Uterus (tissue), 4 donors: ENCODE results near the gene FASTKD2. TPM values are rescaled to one million over a fixed set of nuclear protein-coding genes. Genes with fewer than 3 reads are reported as not detected.

Experiments used
- DNase-seq, 2 donors: peaks; one replicate each; pipeline ENCODE4 v3.0.0-alpha.2; 2019 to 2020
- H3K27ac ChIP-seq, 2 donors: fragments of 200-600 bp; sonication (generic); 1 replicate in 1 of 2; 2 replicates in 1 of 2; pipeline ENCODE4 v1.5.1; 2016 to 2018
- H3K27me3 ChIP-seq, 2 donors: fragments of 200-600 bp; sonication (generic); one replicate each; pipeline ENCODE4 v1.5.1; 2018 to 2019; ENCODE audit warnings: control low read depth in 1 of 2
- H3K36me3 ChIP-seq, 2 donors: fragments of 200-600 bp; sonication (generic); one replicate each; pipeline ENCODE4 v1.5.1; 2019; ENCODE audit warnings: control low read depth in 1 of 2
- H3K4me1 ChIP-seq, 2 donors: fragments of 200-600 bp; sonication (generic); one replicate each; pipeline ENCODE4 v1.5.1; 2018 to 2019; ENCODE audit warnings: control low read depth in 1 of 2
- H3K4me3 ChIP-seq, 2 donors: fragments of 200-600 bp; sonication (generic); 1 replicate in 1 of 2; 2 replicates in 1 of 2; pipeline ENCODE4 v1.5.1; 2018 to 2019; ENCODE audit warnings: mild to moderate bottlenecking in 1 of 2
- H3K9me3 ChIP-seq, 2 donors: fragments of 200-600 bp; sonication (generic); one replicate each; pipeline ENCODE4 v1.5.1; 2019; ENCODE audit warnings: control low read depth in 1 of 2
- POLR2A ChIP-seq, 2 donors: fragments of 450-650 bp; IDR thresholded peaks; one replicate each; pipeline ENCODE4 v1.6.1; 2016; ENCODE audit warnings: antibody characterized with exemption in 2 of 2, mild to moderate bottlenecking in 1 of 2, moderate library complexity in 1 of 2
- intact Hi-C: fragments of 100-400 bp; cut with DNase I; formaldehyde crosslinking; loops from one replicate; pipeline ENCODE4 v1.15.1; 2023; ENCODE audit warnings: low total_unique reads
- total RNA-seq, 4 donors: library from RNA; depleted of rRNA in 3 of 4; stranded (reverse); fragments of >200 nt in 3 of 4; gene quantifications; one replicate each; pipeline versions ENCODE4 v1.1.0 to v1.2.4, GENCODE V29; 2014 to 2023
- TF ChIP-seq, protein P1 (sequence below), 4 experiments: fragments of 200-600 bp in 2 of 4; fragments of 450-650 bp in 2 of 4; sonication (generic) in 2 of 4; IDR thresholded peaks; one replicate each; pipeline ENCODE4 v1.5.1; 2016 to 2019; ENCODE audit warnings: antibody characterized with exemption in 4 of 4, mild to moderate bottlenecking in 2 of 4, moderate library complexity in 1 of 4
- donor health status: DM: yes; HTN: yes; CAD: no.

FASTKD2 gene
- total RNA-seq, 4 donors from 2014 or later: 13.3 to 77.4 (median 39.1) TPM

GRCh38 chr2:206740800-206741199, 24.6 kb upstream of the FASTKD2 start:
- no peaks in the 10 kb centered on the region for H3K27me3 ChIP-seq
- H3K36me3 ChIP-seq: no peaks in the 10 kb centered on the region
- DNase-seq: no peak
- H3K27ac ChIP-seq: no peak overlapping the region
- H3K4me3 ChIP-seq: no peak overlapping the region
- TF ChIP-seq, protein P1, sequence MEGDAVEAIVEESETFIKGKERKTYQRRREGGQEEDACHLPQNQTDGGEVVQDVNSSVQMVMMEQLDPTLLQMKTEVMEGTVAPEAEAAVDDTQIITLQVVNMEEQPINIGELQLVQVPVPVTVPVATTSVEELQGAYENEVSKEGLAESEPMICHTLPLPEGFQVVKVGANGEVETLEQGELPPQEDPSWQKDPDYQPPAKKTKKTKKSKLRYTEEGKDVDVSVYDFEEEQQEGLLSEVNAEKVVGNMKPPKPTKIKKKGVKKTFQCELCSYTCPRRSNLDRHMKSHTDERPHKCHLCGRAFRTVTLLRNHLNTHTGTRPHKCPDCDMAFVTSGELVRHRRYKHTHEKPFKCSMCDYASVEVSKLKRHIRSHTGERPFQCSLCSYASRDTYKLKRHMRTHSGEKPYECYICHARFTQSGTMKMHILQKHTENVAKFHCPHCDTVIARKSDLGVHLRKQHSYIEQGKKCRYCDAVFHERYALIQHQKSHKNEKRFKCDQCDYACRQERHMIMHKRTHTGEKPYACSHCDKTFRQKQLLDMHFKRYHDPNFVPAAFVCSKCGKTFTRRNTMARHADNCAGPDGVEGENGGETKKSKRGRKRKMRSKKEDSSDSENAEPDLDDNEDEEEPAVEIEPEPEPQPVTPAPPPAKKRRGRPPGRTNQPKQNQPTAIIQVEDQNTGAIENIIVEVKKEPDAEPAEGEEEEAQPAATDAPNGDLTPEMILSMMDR (IDR thresholded peaks at IDR 0.05): no peak
- no peak for TF ChIP-seq POLR2A (IDR thresholded peaks at IDR 0.05)
- no peaks in the 10 kb centered on the region for H3K9me3 ChIP-seq
- intact Hi-C loops: no loop called here
- H3K4me1 ChIP-seq: no peaks in the 10 kb centered on the region

DNA sequence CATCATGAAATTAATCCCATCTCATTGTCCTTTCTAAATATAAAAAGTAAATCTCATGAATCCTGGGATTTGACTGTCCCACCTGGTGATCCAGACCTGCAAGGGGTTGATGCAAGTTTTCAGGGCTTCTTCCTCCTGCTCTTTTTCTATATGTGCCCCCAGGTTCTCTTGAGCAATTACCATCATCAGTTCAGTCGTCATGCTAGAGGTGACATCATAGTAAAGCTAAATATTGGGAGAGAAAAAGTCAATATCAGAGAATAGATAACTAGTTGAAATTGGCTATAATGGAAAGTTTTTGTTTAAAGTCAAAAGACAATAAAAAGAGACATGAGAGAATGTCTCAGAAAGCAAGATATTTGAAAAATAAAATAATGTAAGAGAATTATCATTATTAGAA, 8.6 kb upstream of the FASTKD2 start:
- H3K4me3 ChIP-seq: no peak overlapping the region
- intact Hi-C loops: no loop called here
- DNase-seq: no peak
- no peak overlapping the region for H3K27ac ChIP-seq
- no peaks in the 10 kb centered on the region for H3K36me3 ChIP-seq
- H3K4me1 ChIP-seq: no peaks in the 10 kb centered on the region
- H3K27me3 ChIP-seq: no peaks in the 10 kb centered on the region
- TF ChIP-seq, protein P1 (IDR thresholded peaks at IDR 0.05): no peak
- TF ChIP-seq POLR2A (IDR thresholded peaks at IDR 0.05): no peak
- H3K9me3 ChIP-seq: no peaks in the 10 kb centered on the region

- no peak for DNase-seq
- Histone ChIP-seq H3K9me3 (no peaks in the 10 kb centered on the region), H3K36me3 (no peaks in the 10 kb centered on the region), H3K27me3 (no peaks in the 10 kb centered on the region), H3K4me1 (peaks cover 0 to 9% of the 10 kb centered on the region in 2 donors), H3K27ac (peak overlapping the region; percentile 81 to 89), H3K4me3 (peak overlapping the region; percentile 74 to 75)
- no peak for TF ChIP-seq POLR2A (IDR thresholded peaks at IDR 0.05)
- TF ChIP-seq, protein P1 (IDR thresholded peaks at IDR 0.05): no peak
- intact Hi-C loops: no loop called here
Measured at GRCh38 chr2:206764673-206765241, 649 bp upstream of the FASTKD2 start.

DNA sequence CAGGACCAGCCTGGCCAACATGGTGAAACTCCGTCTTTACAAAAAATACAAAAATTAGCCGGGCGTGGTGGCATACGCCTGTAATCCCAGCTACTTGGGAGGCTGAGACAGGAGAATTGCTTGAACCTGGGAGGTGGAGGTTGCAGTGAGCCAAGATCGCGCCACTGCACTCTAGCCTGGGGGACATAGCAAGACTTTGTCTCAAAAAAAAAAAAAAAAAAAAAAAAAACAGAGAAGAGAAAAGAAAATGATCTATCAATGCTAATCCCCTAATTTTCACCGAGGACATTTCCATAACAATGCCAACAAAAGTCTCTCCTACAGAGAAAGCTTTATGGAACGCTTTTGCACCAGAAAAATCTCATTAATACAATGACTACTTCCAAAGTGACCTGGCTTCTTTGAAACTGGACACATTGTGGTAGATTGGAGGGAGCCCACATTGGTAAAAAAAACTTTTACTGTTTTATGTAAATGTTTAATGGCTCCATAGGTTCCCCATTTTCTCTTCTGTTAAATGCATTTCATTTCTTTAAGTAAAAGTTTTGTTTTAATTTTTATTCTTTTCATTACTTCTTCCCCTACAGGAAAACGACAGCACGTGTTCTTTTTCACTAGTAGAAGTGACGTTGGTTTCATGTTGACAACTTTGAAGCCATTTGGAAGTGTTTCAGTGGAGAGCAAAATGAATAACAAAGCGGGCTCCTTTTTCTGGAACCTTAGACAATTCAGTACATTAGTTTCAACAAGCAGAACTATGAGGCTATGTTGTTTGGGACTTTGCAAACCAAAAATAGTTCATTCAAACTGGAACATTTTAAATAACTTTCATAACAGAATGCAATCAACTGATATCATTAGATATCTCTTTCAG, 888 bp downstream of the FASTKD2 start:
- no peaks in the 10 kb centered on the region for H3K27me3 ChIP-seq
- intact Hi-C loops: no loop called here
- H3K4me3 ChIP-seq: peak overlapping the region; percentile 74 to 75
- H3K4me1 ChIP-seq: peaks cover 0 to 9% of the 10 kb centered on the region in 2 donors
- H3K27ac ChIP-seq: peak overlapping the region; percentile 81 to 89
- H3K9me3 ChIP-seq: no peaks in the 10 kb centered on the region
- no peaks in the 10 kb centered on the region for H3K36me3 ChIP-seq
- TF ChIP-seq, protein P1 (IDR thresholded peaks at IDR 0.05): no peak
- no peak for TF ChIP-seq POLR2A (IDR thresholded peaks at IDR 0.05)
- DNase-seq: no peak

DNA sequence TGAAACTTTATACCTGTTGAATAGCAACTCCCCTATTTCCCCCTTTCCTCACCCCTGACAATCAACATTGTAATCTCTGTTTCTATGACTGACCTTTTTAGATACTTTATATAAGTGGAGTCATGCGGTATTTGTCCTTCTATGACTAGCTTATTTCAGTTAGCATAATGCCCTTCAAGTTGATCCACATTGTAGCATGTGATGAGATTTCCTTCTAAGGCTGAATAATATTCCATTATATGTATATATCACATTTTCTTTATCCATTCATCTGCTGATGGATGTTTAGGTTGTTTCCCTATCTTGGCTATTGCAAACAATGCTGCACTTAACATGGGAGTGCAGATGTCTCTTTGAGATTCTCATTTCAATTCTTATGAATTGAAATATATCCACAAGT, 9.5 kb downstream of the FASTKD2 start:
- Histone ChIP-seq H3K4me1 (no peaks in the 10 kb centered on the region), H3K9me3 (peaks cover 0 to 4% of the 10 kb centered on the region in 2 donors), H3K4me3 (no peak overlapping the region), H3K27me3 (no peaks in the 10 kb centered on the region), H3K36me3 (peaks cover 3 to 5% of the 10 kb centered on the region in 2 donors), H3K27ac (no peak overlapping the region)
- TF ChIP-seq, protein P1 (IDR thresholded peaks at IDR 0.05): no peak
- no peak for TF ChIP-seq POLR2A (IDR thresholded peaks at IDR 0.05)
- intact Hi-C loops: no loop called here
- DNase-seq: no peak
